ENCODE data around the gene NEURL1. TPM values are rescaled to one million over a fixed set of nuclear protein-coding genes. Genes with fewer than 3 reads are reported as not detected.

The NEURL1 gene
- total RNA-seq, 1 donor from 2014 or later, result 0.93 TPM

DNA sequence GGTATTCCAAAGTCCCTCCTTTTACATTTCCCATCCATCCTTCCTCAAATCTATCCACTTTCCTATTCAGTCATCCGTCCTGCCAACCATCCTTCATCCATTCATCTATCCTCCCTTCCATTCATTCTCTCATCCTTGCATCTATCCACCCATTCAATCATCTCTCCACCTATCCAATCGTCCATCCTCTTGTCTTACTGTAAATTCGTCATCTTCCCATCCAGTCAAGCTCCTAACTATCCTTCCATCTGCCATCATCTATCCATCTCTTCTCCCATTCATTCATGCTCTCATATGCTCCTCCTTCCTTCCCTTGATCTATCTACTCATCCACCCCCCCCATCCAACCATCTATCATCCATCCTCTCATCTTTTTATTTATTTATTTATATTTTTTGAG is 19.4 kb upstream of the NEURL1 start:
- no peak overlapping the region for H3K4me3 Mint-ChIP-seq
- CTCF ChIA-PET, result interaction anchor here (0.8 to 4.7 kb wide), 2 partner anchors 12 to 58 kb away, joined by 3 to 24 read pairs; no protein-coding TSS in a partner anchor
- intact Hi-C loops (cut with micrococcal nuclease), result loop anchor here (5.0 to 10.0 kb wide), 3 partner anchors 37 to 829 kb away; partner anchors contain the start of genes STN1 and TRIM8
- no peaks in the 10 kb centered on the region for H3K9me3 Mint-ChIP-seq
- peak overlapping the region; percentile 5 for H3K27ac Mint-ChIP-seq
- ATAC-seq (ENCODE audit: low read depth) (no peak), DNase-seq (no peak)
- POLR2A ChIA-PET, result no interaction called here
- no peaks in the 10 kb centered on the region for H3K27me3 Mint-ChIP-seq
- TF ChIP-seq, protein P1, sequence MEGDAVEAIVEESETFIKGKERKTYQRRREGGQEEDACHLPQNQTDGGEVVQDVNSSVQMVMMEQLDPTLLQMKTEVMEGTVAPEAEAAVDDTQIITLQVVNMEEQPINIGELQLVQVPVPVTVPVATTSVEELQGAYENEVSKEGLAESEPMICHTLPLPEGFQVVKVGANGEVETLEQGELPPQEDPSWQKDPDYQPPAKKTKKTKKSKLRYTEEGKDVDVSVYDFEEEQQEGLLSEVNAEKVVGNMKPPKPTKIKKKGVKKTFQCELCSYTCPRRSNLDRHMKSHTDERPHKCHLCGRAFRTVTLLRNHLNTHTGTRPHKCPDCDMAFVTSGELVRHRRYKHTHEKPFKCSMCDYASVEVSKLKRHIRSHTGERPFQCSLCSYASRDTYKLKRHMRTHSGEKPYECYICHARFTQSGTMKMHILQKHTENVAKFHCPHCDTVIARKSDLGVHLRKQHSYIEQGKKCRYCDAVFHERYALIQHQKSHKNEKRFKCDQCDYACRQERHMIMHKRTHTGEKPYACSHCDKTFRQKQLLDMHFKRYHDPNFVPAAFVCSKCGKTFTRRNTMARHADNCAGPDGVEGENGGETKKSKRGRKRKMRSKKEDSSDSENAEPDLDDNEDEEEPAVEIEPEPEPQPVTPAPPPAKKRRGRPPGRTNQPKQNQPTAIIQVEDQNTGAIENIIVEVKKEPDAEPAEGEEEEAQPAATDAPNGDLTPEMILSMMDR (IDR thresholded peaks at IDR 0.05), result no peak
- no peaks in the 10 kb centered on the region for H3K36me3 Mint-ChIP-seq (ENCODE audit: low read depth)
- peaks cover 45% of the 10 kb centered on the region for H3K4me1 Mint-ChIP-seq

DNA sequence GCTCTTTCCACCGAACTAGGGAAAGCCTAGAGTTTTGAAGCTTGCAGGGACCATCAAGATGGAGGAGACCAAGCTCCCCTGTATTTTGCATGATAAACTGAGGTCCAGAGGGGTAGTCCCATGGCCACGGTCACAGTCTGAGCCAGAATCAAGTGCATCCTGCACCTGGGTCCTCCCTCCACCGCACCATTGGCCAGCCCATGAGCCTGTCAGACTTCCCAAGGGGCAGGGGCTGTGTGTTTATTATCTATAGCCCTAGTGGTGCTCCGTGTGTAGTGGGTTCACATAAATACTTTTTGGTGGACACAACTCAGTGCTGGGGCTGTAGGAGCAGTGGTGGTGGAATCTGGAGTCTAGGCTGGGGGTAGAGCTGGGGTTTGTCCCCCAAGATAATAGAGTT is 18.1 kb upstream of the NEURL1 start:
- TF ChIP-seq, protein P1 (IDR thresholded peaks at IDR 0.05), result no peak
- intact Hi-C loops (cut with micrococcal nuclease), result loop anchor here (10.0 kb wide), 1 partner anchor 831 kb away; the partner anchor contains the start of gene TRIM8
- ATAC-seq (ENCODE audit: low read depth) (no peak), DNase-seq (no peak)
- peaks cover 33% of the 10 kb centered on the region for H3K4me1 Mint-ChIP-seq
- POLR2A ChIA-PET, result interaction anchor here (1.0 kb wide), 1 partner anchor 16 kb away, joined by 3 read pairs; no protein-coding TSS in a partner anchor
- H3K27ac Mint-ChIP-seq, result no peak overlapping the region
- no peak overlapping the region for H3K4me3 Mint-ChIP-seq
- CTCF ChIA-PET, result interaction anchor here (1.1 to 4.7 kb wide), 3 partner anchors 8 to 59 kb away, joined by 3 to 24 read pairs (median 19); partner anchors contain the start of gene CALHM2
- no peaks in the 10 kb centered on the region for H3K9me3 Mint-ChIP-seq
- H3K27me3 Mint-ChIP-seq, result no peaks in the 10 kb centered on the region
- H3K36me3 Mint-ChIP-seq (ENCODE audit: low read depth), result no peaks in the 10 kb centered on the region

DNA sequence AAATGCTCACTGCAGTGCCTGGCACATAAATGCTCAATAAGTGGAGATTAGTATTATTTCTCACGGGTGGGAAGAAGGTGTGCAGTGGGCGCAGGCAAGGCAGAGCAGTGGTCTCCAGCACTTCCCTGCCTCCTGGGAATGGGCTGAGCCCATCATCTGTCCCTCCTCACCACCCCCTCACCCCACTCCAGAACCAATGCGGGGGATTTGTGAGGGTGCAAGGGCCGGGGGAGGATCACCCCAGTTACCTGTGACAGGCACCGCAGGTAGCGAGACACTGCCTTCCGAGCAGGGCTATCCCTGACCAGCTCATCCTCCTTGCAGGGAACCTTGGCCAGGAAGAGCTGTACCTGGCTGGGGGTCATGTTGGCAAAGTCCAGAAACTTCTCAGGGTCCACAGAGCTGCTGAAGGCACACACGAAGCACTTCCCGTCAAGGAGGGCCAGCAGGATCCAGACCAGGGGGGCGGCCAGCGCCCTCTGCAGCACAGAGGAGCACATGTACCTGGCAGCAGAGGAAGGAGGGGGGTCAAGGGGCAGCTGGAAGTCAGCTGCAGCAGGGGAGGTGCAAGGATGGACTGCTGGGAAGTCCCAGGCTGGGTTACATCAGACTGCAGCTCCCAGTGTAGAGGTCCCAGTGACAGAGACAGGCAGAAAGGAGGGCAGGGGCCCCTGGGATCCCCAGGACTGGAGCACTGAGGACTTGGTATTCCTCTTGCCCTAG is 17.3 kb upstream of the NEURL1 start:
- Mint-ChIP-seq H3K4me3 (no peak overlapping the region), H3K4me1 (peaks cover 26% of the 10 kb centered on the region), H3K36me3 (ENCODE audit: low read depth) (no peaks in the 10 kb centered on the region), H3K27ac (no peak overlapping the region), H3K27me3 (no peaks in the 10 kb centered on the region), H3K9me3 (no peaks in the 10 kb centered on the region)
- intact Hi-C loops (cut with micrococcal nuclease), result loop anchor here (10.0 kb wide), 1 partner anchor 831 kb away; the partner anchor contains the start of gene TRIM8
- no peak for ATAC-seq (ENCODE audit: low read depth)
- TF ChIP-seq, protein P1 (IDR thresholded peaks at IDR 0.05), result no peak
- POLR2A ChIA-PET, result interaction anchor here (0.5 to 1.1 kb wide), 2 partner anchors 22 to 25 kb away, joined by 3 to 4 read pairs; partner anchors contain the start of gene CALHM2
- no peak for DNase-seq
- CTCF ChIA-PET, result interaction anchor here (1.2 to 4.7 kb wide), 4 partner anchors 9 to 60 kb away, joined by 3 to 24 read pairs (median 14); partner anchors contain the start of gene CALHM2

DNA sequence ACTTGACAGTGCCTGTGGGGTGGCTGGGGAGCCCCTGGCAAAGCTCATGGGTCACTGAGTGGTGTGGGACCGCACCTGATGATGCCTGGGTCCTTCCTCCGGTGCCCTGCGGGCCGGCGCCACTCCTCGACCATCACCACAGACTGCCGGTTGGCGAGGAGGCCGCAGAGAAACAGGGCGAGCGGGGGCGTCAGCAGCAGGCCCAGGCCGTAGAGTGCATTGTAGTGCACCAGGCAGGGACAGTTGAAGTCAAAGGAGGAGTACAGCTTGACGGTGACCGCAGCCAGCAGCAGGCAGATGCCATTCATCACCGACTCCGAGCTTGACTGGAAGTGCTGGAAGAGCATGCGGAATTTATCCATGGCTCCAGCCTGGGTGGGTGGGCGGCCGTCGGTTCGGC is 14.8 kb upstream of the NEURL1 start:
- POLR2A ChIA-PET, result no interaction called here
- ATAC-seq (ENCODE audit: low read depth), result no peak

More for the DNA sequence above, 14.8 kb upstream of the NEURL1 start:
- TF ChIP-seq, protein P1 (IDR thresholded peaks at IDR 0.05), result no peak
- H3K27ac Mint-ChIP-seq, result no peak overlapping the region
- no peaks in the 10 kb centered on the region for H3K36me3 Mint-ChIP-seq (ENCODE audit: low read depth)
- H3K27me3 Mint-ChIP-seq, result no peaks in the 10 kb centered on the region
- CTCF ChIA-PET, result interaction anchor here (3.3 to 4.7 kb wide), 2 partner anchors 62 kb away, joined by 24 to 28 read pairs; no protein-coding TSS in a partner anchor
- H3K4me3 Mint-ChIP-seq, result no peak overlapping the region
- DNase-seq, result no peak
- H3K9me3 Mint-ChIP-seq, result no peaks in the 10 kb centered on the region
- intact Hi-C loops (cut with micrococcal nuclease), result loop anchor here (10.0 kb wide), 1 partner anchor 834 kb away; the partner anchor contains the start of gene TRIM8
- peaks cover 9% of the 10 kb centered on the region for H3K4me1 Mint-ChIP-seq
